B cell (primary cell): Measurements from ENCODE around the gene COL25A1.

Experiments
- EZH2 ChIP-seq: IDR thresholded peaks from 2 replicates; pipeline ENCODE4 v1.6.1; 2012; ENCODE audit warnings: borderline replicate concordance, low read depth, mild to moderate bottlenecking, moderate library complexity, low read length; ENCODE audit not compliant: insufficient read depth, poor library complexity, severe bottlenecking
- TF ChIP-seq, protein P1 (sequence below): fragments of 200-600 bp; IDR thresholded peaks from one replicate; pipeline ENCODE4 v1.8.0; 2022; ENCODE audit warnings: antibody characterized with exemption, mild to moderate bottlenecking

GRCh38 chr4:109149836-109150235 lies 152.6 kb downstream of the COL25A1 start:
- TF ChIP-seq, protein P1, sequence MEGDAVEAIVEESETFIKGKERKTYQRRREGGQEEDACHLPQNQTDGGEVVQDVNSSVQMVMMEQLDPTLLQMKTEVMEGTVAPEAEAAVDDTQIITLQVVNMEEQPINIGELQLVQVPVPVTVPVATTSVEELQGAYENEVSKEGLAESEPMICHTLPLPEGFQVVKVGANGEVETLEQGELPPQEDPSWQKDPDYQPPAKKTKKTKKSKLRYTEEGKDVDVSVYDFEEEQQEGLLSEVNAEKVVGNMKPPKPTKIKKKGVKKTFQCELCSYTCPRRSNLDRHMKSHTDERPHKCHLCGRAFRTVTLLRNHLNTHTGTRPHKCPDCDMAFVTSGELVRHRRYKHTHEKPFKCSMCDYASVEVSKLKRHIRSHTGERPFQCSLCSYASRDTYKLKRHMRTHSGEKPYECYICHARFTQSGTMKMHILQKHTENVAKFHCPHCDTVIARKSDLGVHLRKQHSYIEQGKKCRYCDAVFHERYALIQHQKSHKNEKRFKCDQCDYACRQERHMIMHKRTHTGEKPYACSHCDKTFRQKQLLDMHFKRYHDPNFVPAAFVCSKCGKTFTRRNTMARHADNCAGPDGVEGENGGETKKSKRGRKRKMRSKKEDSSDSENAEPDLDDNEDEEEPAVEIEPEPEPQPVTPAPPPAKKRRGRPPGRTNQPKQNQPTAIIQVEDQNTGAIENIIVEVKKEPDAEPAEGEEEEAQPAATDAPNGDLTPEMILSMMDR: no peak
- TF ChIP-seq EZH2: no peak
